ENCODE results near the gene ANKRD39. TPM values are rescaled to one million over a fixed set of nuclear protein-coding genes. Genes with fewer than 3 reads are reported as not detected.
"Not testable (repeated sequence)": the region's sequence is repeated elsewhere in the genome, so short reads cannot be mapped to it uniquely, and the experiment has no call there.

Gene ANKRD39
- total RNA-seq, 1 donor from 2014 or later, result 17.3 TPM

GRCh38 chr2:96809951-96810782 lies 47.6 kb downstream of the ANKRD39 start:
- no peak for DNase-seq (ENCODE audit: low spot score)

GRCh38 chr2:96809216-96809882 lies 48.5 kb downstream of the ANKRD39 start:
- no peak for DNase-seq (ENCODE audit: low spot score)

GRCh38 chr2:96808176-96808837 lies 49.5 kb downstream of the ANKRD39 start:
- DNase-seq (ENCODE audit: low spot score), result no peak

GRCh38 chr2:96807127-96807471 lies 50.7 kb downstream of the ANKRD39 start:
- no peak for DNase-seq (ENCODE audit: low spot score)

DNA sequence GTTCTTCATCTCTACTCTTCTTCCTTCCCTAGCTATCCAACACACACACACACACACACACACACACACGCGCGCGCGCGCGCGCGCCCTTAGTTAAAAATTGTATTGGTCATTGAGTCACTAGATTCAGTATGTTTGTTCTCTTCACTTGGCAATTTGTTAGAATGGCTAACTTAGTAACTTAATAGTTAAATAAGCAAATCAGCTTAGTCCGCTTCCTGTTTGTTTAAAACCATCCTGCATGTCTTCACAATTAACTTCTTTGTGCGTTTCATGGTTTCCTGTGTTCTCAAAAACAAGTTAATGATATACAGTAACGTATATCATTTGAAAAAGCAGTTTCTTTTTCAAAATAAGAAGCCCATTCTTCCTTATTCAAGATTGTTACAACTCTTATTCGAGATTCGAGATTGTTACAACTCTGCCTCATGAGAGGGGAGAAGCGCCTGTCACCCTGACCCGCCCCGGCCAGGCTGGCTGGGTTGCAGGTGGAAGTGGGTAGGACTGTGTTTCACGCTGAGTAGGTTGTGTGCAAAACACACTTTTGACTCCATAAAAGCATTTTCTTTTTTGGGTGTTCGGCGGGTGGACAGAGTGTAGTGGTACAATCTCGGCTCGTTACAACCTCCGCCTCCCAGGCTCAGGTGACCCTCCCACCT lies 51.2 kb downstream of the ANKRD39 start:
- no peak for DNase-seq (ENCODE audit: low spot score)

DNA sequence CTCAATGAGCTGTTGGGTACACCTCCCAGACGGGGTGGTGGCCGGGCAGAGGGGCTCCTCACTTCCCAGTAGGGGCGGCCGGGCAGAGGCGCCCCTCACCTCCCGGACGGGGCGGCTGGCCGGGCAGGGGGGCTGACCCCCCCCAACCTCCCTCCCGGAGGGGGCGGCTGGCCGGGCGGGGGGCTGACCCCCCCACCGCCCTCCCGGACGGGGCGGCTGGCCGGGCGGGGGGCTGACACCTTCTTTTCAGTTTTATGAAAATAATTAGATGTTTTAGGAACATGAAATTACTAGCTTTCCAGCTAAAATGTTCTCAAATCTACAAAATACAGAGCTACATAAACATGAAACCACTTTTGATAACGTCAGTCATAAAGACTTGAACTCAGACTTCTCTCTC lies 51.9 kb downstream of the ANKRD39 start:
- not testable (repeated sequence) for DNase-seq (ENCODE audit: low spot score)

DNA sequence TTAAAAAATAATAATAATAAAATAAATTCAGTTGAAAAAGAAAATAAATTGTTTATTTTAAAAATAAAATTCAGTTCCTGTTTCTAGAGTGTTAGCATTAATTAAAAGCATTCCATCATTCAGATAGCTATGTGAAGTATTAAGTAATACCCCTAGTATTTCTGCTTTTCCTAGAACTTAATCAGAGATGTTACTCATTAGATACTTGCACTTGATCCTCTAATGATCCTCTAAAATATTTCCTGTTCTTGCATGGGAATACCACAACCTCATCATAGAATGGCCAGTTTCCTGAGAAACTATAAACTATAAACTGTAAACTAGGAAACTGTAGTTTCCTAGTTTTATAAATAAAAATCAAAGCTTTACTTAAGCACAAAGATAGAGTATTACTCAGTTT lies 52.8 kb downstream of the ANKRD39 start:
- DNase-seq (ENCODE audit: low spot score), result no peak

DNA sequence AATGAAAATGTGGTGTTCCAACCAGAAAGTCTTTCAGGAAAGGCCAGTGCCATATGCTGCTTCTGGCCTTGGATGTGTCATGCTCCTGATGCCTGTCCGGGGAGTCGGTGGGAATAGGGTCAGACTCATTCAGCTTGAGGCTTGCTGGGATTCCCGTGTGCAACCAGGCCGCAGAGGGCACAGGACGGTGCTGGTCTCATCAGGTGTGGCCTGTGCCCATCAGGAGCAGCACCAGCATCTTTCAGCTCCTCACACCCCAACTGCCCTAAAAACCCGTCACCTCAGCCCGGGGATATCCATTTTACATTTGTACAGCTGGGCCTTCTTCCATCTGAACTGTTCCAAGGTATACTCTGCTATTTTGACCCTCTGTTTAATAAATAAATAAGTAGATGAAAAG lies 55.1 kb downstream of the ANKRD39 start:
- DNase-seq (ENCODE audit: low spot score), result no peak

GRCh38 chr2:96801786-96802595 lies 55.8 kb downstream of the ANKRD39 start:
- DNase-seq (ENCODE audit: low spot score), result no peak

GRCh38 chr2:96801005-96801785 lies 56.6 kb downstream of the ANKRD39 start:
- peak; percentile 52 for DNase-seq (ENCODE audit: low spot score)

- no peak for DNase-seq (ENCODE audit: low spot score)
Measured at GRCh38 chr2:96800061-96801004, 57.5 kb downstream of the ANKRD39 start.

- DNase-seq (ENCODE audit: low spot score), result no peak
Measured at GRCh38 chr2:96799623-96799935, 58.2 kb downstream of the ANKRD39 start.

GRCh38 chr2:96798733-96799622 lies 58.8 kb downstream of the ANKRD39 start:
- no peak for DNase-seq (ENCODE audit: low spot score)

Other genes starting within 250 kb of the ANKRD39 start
- gene KANSL3, start 219.7 kb downstream of the ANKRD39 start, total RNA-seq (ENCODE audit: insufficient read depth, low replicate concordance), result 28.2 TPM
- 0.48 TPM for gene FER1L5, start 215.3 kb downstream of the ANKRD39 start, total RNA-seq (ENCODE audit: insufficient read depth, low replicate concordance)
- 9.4 TPM for gene LMAN2L, start 118.0 kb downstream of the ANKRD39 start, total RNA-seq (ENCODE audit: insufficient read depth, low replicate concordance)
- 1.4 TPM for gene CNNM4, start 97.1 kb downstream of the ANKRD39 start, total RNA-seq (ENCODE audit: insufficient read depth, low replicate concordance)
- gene CNNM3, start 41.7 kb downstream of the ANKRD39 start, total RNA-seq (ENCODE audit: insufficient read depth, low replicate concordance), result 7.7 TPM
- 6.5 TPM for gene ANKRD23, start 14.0 kb downstream of the ANKRD39 start, total RNA-seq (ENCODE audit: insufficient read depth, low replicate concordance)
- gene SEMA4C, start 12.1 kb upstream of the ANKRD39 start, total RNA-seq (ENCODE audit: insufficient read depth, low replicate concordance), result 25.5 TPM
- gene FAM178B, start 128.6 kb upstream of the ANKRD39 start, total RNA-seq (ENCODE audit: insufficient read depth, low replicate concordance), result not detected
- gene FAHD2B, start 236.9 kb upstream of the ANKRD39 start, total RNA-seq (ENCODE audit: insufficient read depth, low replicate concordance), result 0.72 TPM

All from umbilical cord (tissue), 2 donors.